Calu3 (cell line): ENCODE data around the gene CORO6. TPM values are rescaled to one million over a fixed set of nuclear protein-coding genes. Genes with fewer than 3 reads are reported as not detected.

Experiments
- BruUV-seq: library from RNA; stranded (reverse); fragments of 400-500 nt; replicated peaks from 2 replicates; lab custom pipeline; 2021; lab: Mats Ljungman, UMichigan
- CTCF ChIA-PET: fragments of 300-600 bp; sonication (Branson Sonifier 250); formaldehyde crosslinking; loops from one replicate; lab custom pipeline; 2022; ENCODE audit warnings: antibody characterized with exemption; lab: Charles Lee
- DNase-seq: peaks from one replicate; pipeline ENCODE4 v3.0.0; 2022
- H3K27ac Mint-ChIP-seq: one replicate; pipeline ENCODE4 v1.8.0; 2022; ENCODE audit warnings: mixed read lengths; ENCODE audit not compliant: unreplicated experiment
- H3K27me3 Mint-ChIP-seq: one replicate; pipeline ENCODE4 v1.8.0; 2022; ENCODE audit warnings: mixed read lengths; ENCODE audit not compliant: unreplicated experiment
- H3K36me3 Mint-ChIP-seq: one replicate; pipeline ENCODE4 v1.8.0; 2022; ENCODE audit warnings: mild to moderate bottlenecking, moderate library complexity, mixed read lengths; ENCODE audit not compliant: insufficient read depth, unreplicated experiment
- H3K4me1 Mint-ChIP-seq: one replicate; pipeline ENCODE4 v1.8.0; 2022; ENCODE audit warnings: mild to moderate bottlenecking, low read depth, mixed read lengths; ENCODE audit not compliant: unreplicated experiment
- H3K4me3 Mint-ChIP-seq: one replicate; pipeline ENCODE4 v1.8.0; 2022; ENCODE audit warnings: mild to moderate bottlenecking, low read depth, moderate library complexity, mixed read lengths; ENCODE audit not compliant: unreplicated experiment
- H3K9me3 Mint-ChIP-seq: one replicate; pipeline ENCODE4 v1.8.0; 2022; ENCODE audit warnings: low read depth, mixed read lengths; ENCODE audit not compliant: unreplicated experiment
- CTCF ChIP-seq: fragments of 200-600 bp; IDR thresholded peaks from one replicate; pipeline ENCODE4 v1.8.0; 2022; ENCODE audit warnings: antibody characterized with exemption; ENCODE audit not compliant: unreplicated experiment
- intact Hi-C: fragments of 100-400 bp; cut with micrococcal nuclease; formaldehyde crosslinking; loops from one replicate; pipeline ENCODE4 v1.10.0; 2022; ENCODE audit not compliant: unreplicated experiment
- total RNA-seq: library from RNA; stranded (reverse); gene quantifications from 2 replicates; pipeline ENCODE4 v1.2.3, GENCODE V29; 2022

The CORO6 gene
- total RNA-seq, 1 experiment from 2014 or later: 0.47 TPM

GRCh38 chr17:29616300-29617048 lies 6.2 kb downstream of the CORO6 start:
- intact Hi-C loops: loop anchor here (5.0 kb wide), 1 partner anchor 34 kb away; no protein-coding TSS in a partner anchor
- Mint-ChIP-seq H3K27ac (no peak overlapping the region), H3K9me3 (no peaks in the 10 kb centered on the region), H3K4me1 (peaks cover 14% of the 10 kb centered on the region), H3K4me3 (peak overlapping the region; percentile 81), H3K36me3 (peaks cover 11% of the 10 kb centered on the region), H3K27me3 (peaks cover 37% of the 10 kb centered on the region)
- DNase-seq: no peak
- no TSS peak for BruUV-seq
- CTCF ChIA-PET: interaction anchor here (0.5 to 2.6 kb wide), 25 partner anchors 8 to 1258 kb away, joined by 3 to 36 read pairs (median 4); partner anchors contain the start of genes ABHD15, ANKRD13B, MYO18A and TP53I13
- TF ChIP-seq CTCF: no peak

GRCh38 chr17:29615492-29616299 lies 7.0 kb downstream of the CORO6 start:
- BruUV-seq: no TSS peak
- Mint-ChIP-seq H3K4me1 (peaks cover 14% of the 10 kb centered on the region), H3K27me3 (peaks cover 31% of the 10 kb centered on the region), H3K4me3 (peak overlapping the region; percentile 81), H3K27ac (peak overlapping the region; percentile 58), H3K9me3 (no peaks in the 10 kb centered on the region), H3K36me3 (peaks cover 11% of the 10 kb centered on the region)
- intact Hi-C loops: loop anchor here (5.0 kb wide), 1 partner anchor 33 kb away; no protein-coding TSS in a partner anchor
- no peak for TF ChIP-seq CTCF
- CTCF ChIA-PET: interaction anchor here (0.6 to 1.1 kb wide), 5 partner anchors 21 to 478 kb away, joined by 3 to 8 read pairs (median 3); no protein-coding TSS in a partner anchor
- peak; percentile 88 for DNase-seq

- Mint-ChIP-seq H3K36me3 (peaks cover 11% of the 10 kb centered on the region), H3K27me3 (peaks cover 25% of the 10 kb centered on the region), H3K27ac (peak overlapping the region; percentile 54), H3K9me3 (no peaks in the 10 kb centered on the region), H3K4me3 (peak overlapping the region; percentile 81), H3K4me1 (peaks cover 14% of the 10 kb centered on the region)
- CTCF ChIA-PET: interaction anchor here (0.9 to 1.1 kb wide), 2 partner anchors 21 to 245 kb away, joined by 3 to 8 read pairs; no protein-coding TSS in a partner anchor
- no peak for TF ChIP-seq CTCF
- intact Hi-C loops: loop anchor here (5.0 kb wide), 1 partner anchor 33 kb away; no protein-coding TSS in a partner anchor
- BruUV-seq: no TSS peak
- DNase-seq: no peak
Measured at GRCh38 chr17:29615048-29615385, 7.7 kb downstream of the CORO6 start.

- peaks cover 23% of the 10 kb centered on the region for H3K27me3 Mint-ChIP-seq
- H3K36me3 Mint-ChIP-seq: peaks cover 11% of the 10 kb centered on the region
- peak overlapping the region; percentile 54 for H3K27ac Mint-ChIP-seq
- intact Hi-C loops: loop anchor here (5.0 kb wide), 1 partner anchor 32 kb away; no protein-coding TSS in a partner anchor
- no peak for TF ChIP-seq CTCF
- no peaks in the 10 kb centered on the region for H3K9me3 Mint-ChIP-seq
- H3K4me3 Mint-ChIP-seq: peak overlapping the region; percentile 81
- peaks cover 14% of the 10 kb centered on the region for H3K4me1 Mint-ChIP-seq
- BruUV-seq: no TSS peak
- DNase-seq: no peak
- CTCF ChIA-PET: no interaction called here
Measured at GRCh38 chr17:29614349-29615047, 8.2 kb downstream of the CORO6 start.
